Thoracic aorta (tissue), 2 donors: ENCODE data around the gene TEX101. TPM values are rescaled to one million over a fixed set of nuclear protein-coding genes. Genes with fewer than 3 reads are reported as not detected.
A peak's percentile ranks its signal among the peaks of the same experiment; 100 is the strongest.

Source experiments
- ATAC-seq: fragments of 150-250 bp; one replicate; pipeline ENCODE4 v1.8.0; 2017; ENCODE audit warnings: low read depth; ENCODE audit not compliant: insufficient number of reproducible peaks, low FRiP score
- DNase-seq: peaks from one replicate; pipeline ENCODE4 v3.0.0-alpha.2; 2020; ENCODE audit warnings: low spot score
- H3K27ac ChIP-seq, 2 donors: fragments of 200-600 bp; sonication (generic); 1 replicate in 1 of 2; 2 replicates in 1 of 2; pipeline ENCODE4 v1.5.1; 2016; ENCODE audit warnings: mild to moderate bottlenecking in 2 of 2, moderate library complexity in 2 of 2
- H3K27me3 ChIP-seq: fragments of 200-600 bp; sonication (generic); replicated peaks from 2 replicates; pipeline ENCODE4 v1.6.0; 2016; ENCODE audit warnings: mild to moderate bottlenecking; ENCODE audit not compliant: insufficient read depth
- H3K36me3 ChIP-seq: fragments of 200-600 bp; sonication (generic); one replicate; pipeline ENCODE4 v1.5.1; 2016
- H3K4me1 ChIP-seq, 2 donors: fragments of 200-600 bp; sonication (generic); 1 replicate in 1 of 2; 2 replicates in 1 of 2; pipeline versions ENCODE4 v1.5.1 to v1.6.0; 2016; ENCODE audit warnings: low read depth in 2 of 2, mild to moderate bottlenecking in 1 of 2; ENCODE audit not compliant: control insufficient read depth in 1 of 2
- H3K4me3 ChIP-seq: fragments of 200-600 bp; sonication (generic); 2 replicates; pipeline ENCODE4 v1.5.1; 2016; ENCODE audit warnings: mild to moderate bottlenecking
- H3K9me3 ChIP-seq: fragments of 200-600 bp; sonication (generic); 2 replicates; pipeline ENCODE4 v1.5.1; 2016
- total RNA-seq, 2 donors: library from RNA; depleted of rRNA; stranded (reverse); fragments of >200 nt; gene quantifications; one replicate each; pipeline versions ENCODE4 v1.1.0 to v1.2.3, GENCODE V29; 2016
- TF ChIP-seq, protein P1 (sequence below): fragments of 200-600 bp; sonication (generic); IDR thresholded peaks from one replicate; pipeline ENCODE4 v1.5.1; 2019; ENCODE audit warnings: antibody characterized with exemption

The TEX101 gene
- total RNA-seq, 2 donors from 2014 or later: not detected

GRCh38 chr19:43462383-43462782 lies 47.7 kb downstream of the TEX101 start:
- Histone ChIP-seq H3K27me3 (no peaks in the 10 kb centered on the region), H3K27ac (no peak overlapping the region), H3K36me3 (no peaks in the 10 kb centered on the region), H3K9me3 (no peaks in the 10 kb centered on the region), H3K4me1 (peaks cover 7 to 20% of the 10 kb centered on the region in 2 donors), H3K4me3 (no peak overlapping the region)
- DNase-seq (no peak), ATAC-seq (no peak)
- TF ChIP-seq, protein P1, sequence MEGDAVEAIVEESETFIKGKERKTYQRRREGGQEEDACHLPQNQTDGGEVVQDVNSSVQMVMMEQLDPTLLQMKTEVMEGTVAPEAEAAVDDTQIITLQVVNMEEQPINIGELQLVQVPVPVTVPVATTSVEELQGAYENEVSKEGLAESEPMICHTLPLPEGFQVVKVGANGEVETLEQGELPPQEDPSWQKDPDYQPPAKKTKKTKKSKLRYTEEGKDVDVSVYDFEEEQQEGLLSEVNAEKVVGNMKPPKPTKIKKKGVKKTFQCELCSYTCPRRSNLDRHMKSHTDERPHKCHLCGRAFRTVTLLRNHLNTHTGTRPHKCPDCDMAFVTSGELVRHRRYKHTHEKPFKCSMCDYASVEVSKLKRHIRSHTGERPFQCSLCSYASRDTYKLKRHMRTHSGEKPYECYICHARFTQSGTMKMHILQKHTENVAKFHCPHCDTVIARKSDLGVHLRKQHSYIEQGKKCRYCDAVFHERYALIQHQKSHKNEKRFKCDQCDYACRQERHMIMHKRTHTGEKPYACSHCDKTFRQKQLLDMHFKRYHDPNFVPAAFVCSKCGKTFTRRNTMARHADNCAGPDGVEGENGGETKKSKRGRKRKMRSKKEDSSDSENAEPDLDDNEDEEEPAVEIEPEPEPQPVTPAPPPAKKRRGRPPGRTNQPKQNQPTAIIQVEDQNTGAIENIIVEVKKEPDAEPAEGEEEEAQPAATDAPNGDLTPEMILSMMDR: no peak

GRCh38 chr19:43462785-43463380 lies 48.2 kb downstream of the TEX101 start:
- no peak for DNase-seq
- Histone ChIP-seq H3K9me3 (no peaks in the 10 kb centered on the region), H3K4me3 (peak overlapping the region; percentile 87), H3K27ac (peak overlapping the region in 1 of 2 donors; percentile 76), H3K27me3 (no peaks in the 10 kb centered on the region), H3K4me1 (peaks cover 7 to 20% of the 10 kb centered on the region in 2 donors), H3K36me3 (no peaks in the 10 kb centered on the region)
- ATAC-seq: no peak
- TF ChIP-seq, protein P1: no peak

GRCh38 chr19:43463381-43464133 lies 48.9 kb downstream of the TEX101 start:
- Histone ChIP-seq H3K27me3 (no peaks in the 10 kb centered on the region), H3K4me3 (peak overlapping the region; percentile 87), H3K9me3 (no peaks in the 10 kb centered on the region), H3K4me1 (peaks cover 7 to 20% of the 10 kb centered on the region in 2 donors), H3K36me3 (no peaks in the 10 kb centered on the region), H3K27ac (peak overlapping the region; percentile 76 to 82)
- TF ChIP-seq, protein P1: no peak
- peak; percentile 98 for DNase-seq
- ATAC-seq: peak; percentile 91

GRCh38 chr19:43464134-43464775 lies 49.6 kb downstream of the TEX101 start:
- ATAC-seq: peak; percentile 66
- H3K27ac ChIP-seq: peak overlapping the region; percentile 76 to 82
- H3K9me3 ChIP-seq: no peaks in the 10 kb centered on the region
- peak; percentile 48 for DNase-seq
- H3K4me1 ChIP-seq: peaks cover 7 to 20% of the 10 kb centered on the region in 2 donors
- no peaks in the 10 kb centered on the region for H3K36me3 ChIP-seq
- H3K27me3 ChIP-seq: no peaks in the 10 kb centered on the region
- TF ChIP-seq, protein P1: no peak
- peak overlapping the region; percentile 87 for H3K4me3 ChIP-seq
